Smooth muscle cell (in vitro differentiated cells): ENCODE measurements around the gene RBM20. TPM values are rescaled to one million over a fixed set of nuclear protein-coding genes. Genes with fewer than 3 reads are reported as not detected.

Experiments used
- DNase-seq: peaks from one replicate; lab custom pipeline; 2025; ENCODE audit not compliant: unreplicated experiment; lab: John Stamatoyannopoulos, UW
- H2AFZ ChIP-seq: fragments of 200-600 bp; sonication (generic); 2 replicates; pipeline ENCODE4 v1.6.0; 2016; ENCODE audit warnings: antibody characterized with exemption, low read depth, mild to moderate bottlenecking
- H3F3A ChIP-seq: fragments of 200-600 bp; sonication (generic); 2 replicates; pipeline ENCODE4 v1.6.0; 2017; ENCODE audit warnings: antibody characterized with exemption, low read depth
- H3K27ac ChIP-seq: fragments of 200-600 bp; sonication (generic); 2 replicates; pipeline ENCODE4 v1.5.1; 2016; ENCODE audit warnings: low read depth, mild to moderate bottlenecking
- H3K27me3 ChIP-seq: fragments of 200-600 bp; sonication (generic); 2 replicates; pipeline ENCODE4 v1.6.1; 2016; ENCODE audit warnings: low read depth, mild to moderate bottlenecking
- H3K36me3 ChIP-seq: fragments of 200-600 bp; sonication (generic); 2 replicates; pipeline ENCODE4 v1.5.1; 2016; ENCODE audit warnings: low read depth
- H3K4me1 ChIP-seq: fragments of 200-600 bp; sonication (generic); 2 replicates; pipeline ENCODE4 v1.5.1; 2016; ENCODE audit warnings: low read depth
- H3K4me2 ChIP-seq: fragments of 200-600 bp; sonication (generic); 2 replicates; pipeline ENCODE4 v1.6.0; 2016; ENCODE audit warnings: mild to moderate bottlenecking
- H3K4me3 ChIP-seq: fragments of 200-600 bp; sonication (generic); 2 replicates; pipeline ENCODE4 v1.5.1; 2016; ENCODE audit warnings: mild to moderate bottlenecking
- H3K79me2 ChIP-seq: fragments of 200-600 bp; sonication (generic); 2 replicates; pipeline ENCODE4 v1.6.0; 2016; ENCODE audit warnings: low read depth, mild to moderate bottlenecking
- H3K9ac ChIP-seq: fragments of 200-600 bp; sonication (generic); 2 replicates; pipeline ENCODE4 v1.6.0; 2016; ENCODE audit warnings: low read depth
- H3K9me3 ChIP-seq: fragments of 200-600 bp; sonication (generic); replicated peaks from 2 replicates; pipeline ENCODE4 v1.5.1; 2016; ENCODE audit warnings: low read depth
- H4K20me1 ChIP-seq: fragments of 200-600 bp; sonication (generic); 2 replicates; pipeline ENCODE4 v1.6.0; 2016; ENCODE audit warnings: low read depth
- CTCF ChIP-seq: fragments of 200-600 bp; sonication (generic); IDR thresholded peaks from 2 replicates; pipeline ENCODE4 v1.5.1; 2017; ENCODE audit warnings: borderline replicate concordance, mild to moderate bottlenecking, antibody characterized with exemption; ENCODE audit not compliant: insufficient read depth, poor library complexity, severe bottlenecking
- WGBS: methylation state at CpG from one replicate; pipeline ENCODE4 v1.1.7; 2016; ENCODE audit warnings: low lambda C conversion rate; 5-methylcytosine and 5-hydroxymethylcytosine counted together
- polyA plus RNA-seq: library from polyadenylated mRNA; unstranded; fragments of >200 nt; fragmentation: Nextera tagmentation; extraction: Ambion mirVana; gene quantifications from 2 replicates; pipeline ENCODE4 v1.2.1, GENCODE V29; 2016
- total RNA-seq: library from RNA; depleted of rRNA; stranded (reverse); fragments of >200 nt; gene quantifications from 2 replicates; pipeline ENCODE4 v1.2.3, GENCODE V29; 2014

RBM20 gene
- total and polyA plus RNA-seq, 2 experiments from 2014 or later: 0.09 TPM

- no peak overlapping the region for H3K27ac ChIP-seq
- no peaks in the 10 kb centered on the region for H3K27me3 ChIP-seq
- no peaks in the 10 kb centered on the region for H3K79me2 ChIP-seq
- no peaks in the 10 kb centered on the region for H4K20me1 ChIP-seq
- H2AFZ ChIP-seq: no peak overlapping the region
- no peaks in the 10 kb centered on the region for H3K36me3 ChIP-seq
- no peaks in the 10 kb centered on the region for H3K4me1 ChIP-seq
- no peaks in the 10 kb centered on the region for H3F3A ChIP-seq
- no peak for TF ChIP-seq CTCF
- no peak overlapping the region for H3K4me2 ChIP-seq
- no peak overlapping the region for H3K9ac ChIP-seq
- no peak for DNase-seq
- no peaks in the 10 kb centered on the region for H3K9me3 ChIP-seq
- WGBS: 96% methylated on average over 8 of the region's 8 CpGs
- H3K4me3 ChIP-seq: no peak overlapping the region
These were observed 199.9 kb downstream of the RBM20 start for GRCh38 chr10:110843796-110844616.

- 93% methylated on average over 4 of the region's 4 CpGs for WGBS
- no peaks in the 10 kb centered on the region for H4K20me1 ChIP-seq
- H3F3A ChIP-seq: no peaks in the 10 kb centered on the region
- no peaks in the 10 kb centered on the region for H3K9me3 ChIP-seq
- no peak for DNase-seq
- H2AFZ ChIP-seq: no peak overlapping the region
- H3K4me1 ChIP-seq: no peaks in the 10 kb centered on the region
- no peaks in the 10 kb centered on the region for H3K36me3 ChIP-seq
- no peaks in the 10 kb centered on the region for H3K27me3 ChIP-seq
- H3K9ac ChIP-seq: no peak overlapping the region
- TF ChIP-seq CTCF: no peak
- H3K4me2 ChIP-seq: no peak overlapping the region
- no peaks in the 10 kb centered on the region for H3K79me2 ChIP-seq
- no peak overlapping the region for H3K27ac ChIP-seq
- H3K4me3 ChIP-seq: no peak overlapping the region
These were observed 200.4 kb downstream of the RBM20 start for GRCh38 chr10:110844617-110844881.

GRCh38 chr10:110845192-110845755 lies 201.1 kb downstream of the RBM20 start:
- Histone ChIP-seq H3K36me3 (no peaks in the 10 kb centered on the region), H3K9me3 (no peaks in the 10 kb centered on the region), H3K9ac (no peak overlapping the region), H3K27me3 (no peaks in the 10 kb centered on the region), H3K4me1 (no peaks in the 10 kb centered on the region), H3K79me2 (no peaks in the 10 kb centered on the region), H3K4me3 (no peak overlapping the region), H2AFZ (no peak overlapping the region), H3K27ac (no peak overlapping the region), H3F3A (no peaks in the 10 kb centered on the region), H4K20me1 (no peaks in the 10 kb centered on the region), H3K4me2 (no peak overlapping the region)
- DNase-seq: no peak
- WGBS: 95% methylated on average over 2 of the region's 2 CpGs
- no peak for TF ChIP-seq CTCF
